Measurements from ENCODE around the gene RYR2. TPM values are rescaled to one million over a fixed set of nuclear protein-coding genes. Genes with fewer than 3 reads are reported as not detected.
A peak's percentile ranks its signal among the peaks of the same experiment; 100 is the strongest.

Gene RYR2
- total and polyA plus RNA-seq, 11 donors: 77.7 to 1,319 (median 805) TPM

DNA sequence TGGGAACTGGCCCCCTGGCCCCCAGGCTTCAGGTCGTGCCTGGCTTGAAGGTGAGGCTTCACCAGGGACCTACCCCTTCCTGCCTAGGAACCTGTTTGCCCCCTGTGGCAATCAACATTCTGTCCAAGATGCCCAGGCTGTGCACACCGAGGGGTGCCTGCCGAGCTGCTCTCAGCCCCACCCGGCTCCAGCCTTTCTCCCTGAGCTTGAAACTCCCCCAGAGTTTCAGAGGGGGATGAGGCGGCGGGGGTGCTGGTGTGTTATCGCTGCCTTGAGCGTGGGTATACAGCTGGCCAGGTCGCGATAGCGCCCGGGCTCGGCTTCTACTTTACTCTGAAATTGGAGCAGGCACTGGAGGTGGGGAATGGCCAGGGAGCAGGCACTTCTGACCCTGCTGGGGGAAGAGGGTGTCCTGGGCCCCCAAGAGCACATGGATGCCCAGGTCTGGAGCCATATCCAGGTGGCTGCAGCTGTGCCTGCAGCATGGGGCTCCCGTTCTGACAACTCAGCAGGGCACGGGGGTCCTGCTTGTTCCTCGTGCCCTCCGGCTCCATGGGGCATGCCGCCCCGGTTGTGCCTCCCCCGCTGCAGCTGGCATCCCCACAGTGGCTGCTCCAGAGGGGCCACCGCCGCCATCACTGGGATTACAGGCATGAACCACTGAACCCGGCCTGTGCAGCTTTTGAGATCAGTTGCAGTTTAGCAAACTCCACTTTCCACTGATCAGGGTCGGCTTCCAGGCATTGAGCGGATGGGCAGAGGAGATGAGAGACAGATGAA lies 29.8 kb downstream of the RYR2 start:
- DNase-seq (no peak), ATAC-seq (peak in 3 of 4 donors; percentile 13 to 41 (median 40))
- H3K27ac ChIP-seq: peak overlapping the region in 7 of 12 donors; percentile 0 to 60 (median 44)
- intact Hi-C loops (cut with DNase I): no loop called here
- H3K36me3 ChIP-seq: peaks cover 0 to 3% (median 0%) of the 10 kb centered on the region in 9 donors
- no peaks in the 10 kb centered on the region for H3K27me3 ChIP-seq
- peaks cover 0 to 61% (median 10%) of the 10 kb centered on the region in 12 donors for H3K4me1 ChIP-seq
- no peak for TF ChIP-seq POLR2A (IDR thresholded peaks at IDR 0.05)
- TF ChIP-seq, protein P1, sequence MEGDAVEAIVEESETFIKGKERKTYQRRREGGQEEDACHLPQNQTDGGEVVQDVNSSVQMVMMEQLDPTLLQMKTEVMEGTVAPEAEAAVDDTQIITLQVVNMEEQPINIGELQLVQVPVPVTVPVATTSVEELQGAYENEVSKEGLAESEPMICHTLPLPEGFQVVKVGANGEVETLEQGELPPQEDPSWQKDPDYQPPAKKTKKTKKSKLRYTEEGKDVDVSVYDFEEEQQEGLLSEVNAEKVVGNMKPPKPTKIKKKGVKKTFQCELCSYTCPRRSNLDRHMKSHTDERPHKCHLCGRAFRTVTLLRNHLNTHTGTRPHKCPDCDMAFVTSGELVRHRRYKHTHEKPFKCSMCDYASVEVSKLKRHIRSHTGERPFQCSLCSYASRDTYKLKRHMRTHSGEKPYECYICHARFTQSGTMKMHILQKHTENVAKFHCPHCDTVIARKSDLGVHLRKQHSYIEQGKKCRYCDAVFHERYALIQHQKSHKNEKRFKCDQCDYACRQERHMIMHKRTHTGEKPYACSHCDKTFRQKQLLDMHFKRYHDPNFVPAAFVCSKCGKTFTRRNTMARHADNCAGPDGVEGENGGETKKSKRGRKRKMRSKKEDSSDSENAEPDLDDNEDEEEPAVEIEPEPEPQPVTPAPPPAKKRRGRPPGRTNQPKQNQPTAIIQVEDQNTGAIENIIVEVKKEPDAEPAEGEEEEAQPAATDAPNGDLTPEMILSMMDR (IDR thresholded peaks at IDR 0.05): no peak
- no peaks in the 10 kb centered on the region for H3K9me3 ChIP-seq
- WGBS, 4 donors: 44 to 57% (median 53%) methylated on average over 9 to 25 of the region's 25 CpGs
- peak overlapping the region in 1 of 12 donors; percentile 29 for H3K4me3 ChIP-seq

DNA sequence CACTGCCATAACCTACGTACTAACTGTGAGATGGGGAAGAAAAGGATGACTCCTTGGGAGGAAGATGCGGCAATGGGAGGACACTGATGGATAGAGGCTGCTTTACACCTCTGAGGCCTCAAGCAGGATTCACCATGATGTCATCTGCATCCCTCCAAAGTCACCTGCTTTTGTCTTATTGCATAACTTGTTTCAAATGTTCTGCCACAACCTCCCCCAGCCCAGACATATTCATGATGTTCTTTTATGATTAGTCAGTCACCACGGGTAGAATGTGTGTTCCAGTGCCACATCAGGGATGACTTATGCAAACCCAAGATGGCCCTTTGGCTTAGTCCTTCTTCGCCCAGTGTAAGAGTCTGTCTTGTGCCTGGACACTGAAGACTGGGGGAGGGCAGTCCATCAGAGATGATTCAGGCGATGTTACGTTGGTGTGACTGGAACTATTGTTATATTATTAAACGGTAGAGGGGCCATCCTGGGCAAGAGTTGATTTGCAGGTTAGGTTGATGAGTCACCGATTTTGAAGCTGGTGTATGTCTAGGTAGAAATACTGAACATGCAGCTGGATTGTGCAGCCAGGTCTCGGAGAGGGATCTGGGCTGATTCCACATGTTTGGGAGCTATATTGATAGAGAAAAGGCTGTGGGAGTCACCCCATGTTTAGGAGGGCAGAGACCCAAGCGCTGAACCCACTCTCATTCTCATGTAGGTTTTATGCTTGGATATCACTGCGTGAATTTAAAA lies 32.6 kb downstream of the RYR2 start:
- H3K27ac ChIP-seq: peak overlapping the region in 5 of 12 donors; percentile 3 to 60 (median 34)
- 63 to 66% (median 64%) methylated on average over 11 of the region's 11 CpGs for WGBS, 4 donors
- peak; percentile 17 to 48 (median 33) for ATAC-seq

DNA sequence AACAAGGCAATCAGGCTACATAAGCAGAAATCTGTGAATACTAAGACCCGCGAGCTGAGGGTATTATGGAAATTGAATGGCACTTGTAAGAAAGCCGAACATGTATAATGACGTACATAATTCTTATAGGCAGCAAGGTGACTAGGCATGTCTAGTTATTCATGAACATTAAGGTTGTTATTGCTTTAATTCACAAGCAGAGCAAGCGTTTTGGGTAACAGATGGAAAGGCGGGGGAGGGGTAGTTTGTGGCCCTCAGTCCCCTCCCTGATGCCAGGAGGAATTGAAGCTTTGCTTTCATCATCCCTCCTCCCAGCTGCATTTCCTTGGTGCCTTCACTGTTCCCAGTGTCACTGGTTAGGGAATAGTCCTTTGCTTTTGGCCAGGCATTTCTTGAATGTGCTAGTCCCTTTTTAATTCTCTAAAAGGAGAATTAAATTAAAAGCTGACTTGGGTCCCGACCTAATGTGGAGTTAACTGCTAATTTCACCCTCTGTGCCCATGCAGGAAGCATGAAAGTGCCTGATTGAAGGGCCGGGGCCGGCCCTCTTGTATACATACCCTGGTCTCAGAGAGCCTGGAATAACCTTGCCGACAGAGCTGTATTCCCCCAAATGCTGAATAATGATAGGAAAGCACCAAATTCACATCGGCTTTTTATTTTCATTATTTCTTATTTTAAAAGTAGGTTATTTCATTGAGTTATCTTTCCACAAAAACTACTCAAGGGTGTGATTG lies 42.5 kb downstream of the RYR2 start:
- TF ChIP-seq POLR2A (IDR thresholded peaks at IDR 0.05): no peak
- TF ChIP-seq, protein P1 (IDR thresholded peaks at IDR 0.05): no peak
- 47 to 55% (median 51%) methylated on average over 11 of the region's 11 CpGs for WGBS, 4 donors
- Histone ChIP-seq H3K4me1 (peaks cover 0 to 66% (median 11%) of the 10 kb centered on the region in 12 donors), H3K27me3 (no peaks in the 10 kb centered on the region), H3K4me3 (no peak overlapping the region), H3K27ac (no peak overlapping the region), H3K9me3 (no peaks in the 10 kb centered on the region), H3K36me3 (peaks cover 0 to 16% (median 0%) of the 10 kb centered on the region in 9 donors)
- DNase-seq: no peak
- ATAC-seq: peak in 1 of 4 donors; percentile 8
- intact Hi-C loops (cut with DNase I): no loop called here

More for the DNA sequence above, 32.6 kb downstream of the RYR2 start:
- Histone ChIP-seq H3K9me3 (no peaks in the 10 kb centered on the region), H3K36me3 (peaks cover 0 to 3% (median 0%) of the 10 kb centered on the region in 9 donors), H3K4me3 (no peak overlapping the region), H3K27me3 (no peaks in the 10 kb centered on the region), H3K4me1 (peaks cover 0 to 45% (median 10%) of the 10 kb centered on the region in 12 donors)
- no peak for DNase-seq
- intact Hi-C loops (cut with DNase I): no loop called here
- TF ChIP-seq POLR2A (IDR thresholded peaks at IDR 0.05): no peak
- TF ChIP-seq, protein P1 (IDR thresholded peaks at IDR 0.05): no peak

Measured in heart left ventricle (tissue), 16 donors.